VCaP (cell line): ENCODE data around the gene PPP1R3G.
A peak's percentile ranks its signal among the peaks of the same experiment; 100 is the strongest.

Source experiments
- H3K27ac ChIP-seq: fragments of 450-650 bp; 2 replicates; pipeline ENCODE4 v1.5.1; 2017
- TF ChIP-seq, protein P1 (sequence below): fragments of 450-650 bp; conservative IDR thresholded peaks from 2 replicates; pipeline ENCODE4 v1.5.1; 2017; ENCODE audit warnings: mild to moderate bottlenecking, moderate library complexity

The PPP1R3G gene

DNA sequence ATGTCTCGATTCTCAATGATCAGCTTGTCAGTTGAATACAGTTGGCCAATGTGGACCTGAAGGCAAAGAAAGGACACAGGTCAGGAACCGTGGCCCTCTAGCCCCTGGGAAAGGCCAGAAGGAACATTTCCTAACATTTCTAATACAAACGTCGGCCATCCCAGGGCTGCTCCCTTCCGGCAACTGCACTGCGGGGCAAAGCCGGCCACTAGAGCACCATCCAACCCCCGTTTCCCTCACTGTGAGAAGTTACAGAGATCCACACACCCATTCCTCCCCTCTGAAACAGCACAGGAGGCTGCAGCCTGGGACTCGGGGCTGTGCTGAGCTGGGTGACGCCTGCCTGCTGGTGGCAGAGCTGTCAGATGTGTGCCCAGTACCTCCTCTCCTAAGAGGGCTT is 24.3 kb downstream of the PPP1R3G start:
- TF ChIP-seq, protein P1, sequence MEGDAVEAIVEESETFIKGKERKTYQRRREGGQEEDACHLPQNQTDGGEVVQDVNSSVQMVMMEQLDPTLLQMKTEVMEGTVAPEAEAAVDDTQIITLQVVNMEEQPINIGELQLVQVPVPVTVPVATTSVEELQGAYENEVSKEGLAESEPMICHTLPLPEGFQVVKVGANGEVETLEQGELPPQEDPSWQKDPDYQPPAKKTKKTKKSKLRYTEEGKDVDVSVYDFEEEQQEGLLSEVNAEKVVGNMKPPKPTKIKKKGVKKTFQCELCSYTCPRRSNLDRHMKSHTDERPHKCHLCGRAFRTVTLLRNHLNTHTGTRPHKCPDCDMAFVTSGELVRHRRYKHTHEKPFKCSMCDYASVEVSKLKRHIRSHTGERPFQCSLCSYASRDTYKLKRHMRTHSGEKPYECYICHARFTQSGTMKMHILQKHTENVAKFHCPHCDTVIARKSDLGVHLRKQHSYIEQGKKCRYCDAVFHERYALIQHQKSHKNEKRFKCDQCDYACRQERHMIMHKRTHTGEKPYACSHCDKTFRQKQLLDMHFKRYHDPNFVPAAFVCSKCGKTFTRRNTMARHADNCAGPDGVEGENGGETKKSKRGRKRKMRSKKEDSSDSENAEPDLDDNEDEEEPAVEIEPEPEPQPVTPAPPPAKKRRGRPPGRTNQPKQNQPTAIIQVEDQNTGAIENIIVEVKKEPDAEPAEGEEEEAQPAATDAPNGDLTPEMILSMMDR, result no peak

DNA sequence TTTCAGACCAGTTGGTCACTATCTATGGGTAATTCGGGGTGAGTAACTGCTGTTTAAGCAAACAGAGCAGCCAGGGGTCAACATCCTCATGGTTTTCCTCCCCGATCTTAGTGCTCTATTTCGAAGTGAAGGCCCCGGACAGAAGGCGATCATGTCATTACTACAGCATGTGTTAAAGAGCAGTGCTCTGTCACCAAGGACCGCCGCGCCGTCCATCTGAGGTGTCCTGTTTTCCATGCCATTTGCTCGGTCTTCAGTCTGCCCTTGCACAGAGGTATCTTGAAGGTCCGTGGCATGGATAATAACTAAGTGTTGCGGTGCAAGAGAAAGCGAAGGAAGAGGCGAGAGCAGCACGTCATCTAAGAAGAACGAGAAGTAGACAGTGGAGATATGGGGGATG is 25.1 kb downstream of the PPP1R3G start:
- TF ChIP-seq, protein P1, result no peak
- H3K27ac ChIP-seq, result no peak overlapping the region

More for the DNA sequence above, 24.3 kb downstream of the PPP1R3G start:
- H3K27ac ChIP-seq, result peak overlapping the region; percentile 81

DNA sequence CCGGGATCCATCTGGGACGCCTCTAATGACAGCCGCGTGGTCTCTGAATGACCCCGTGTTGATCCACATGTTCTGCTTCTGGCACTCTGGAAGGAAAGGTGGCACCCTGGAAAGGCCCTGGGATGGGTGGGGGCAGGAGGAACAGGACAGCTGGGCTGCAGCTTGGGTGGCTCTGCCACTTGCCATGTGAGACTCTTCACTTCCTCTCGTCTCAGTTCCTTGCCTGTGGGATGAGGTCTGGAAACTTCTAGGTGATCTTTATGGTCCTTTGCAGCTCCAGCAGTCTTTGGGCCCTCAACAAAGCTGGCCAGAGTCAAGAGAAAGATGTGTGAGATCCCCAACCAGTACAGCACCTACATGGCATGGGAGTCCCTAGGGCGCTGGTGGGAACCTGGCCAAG is 26.5 kb downstream of the PPP1R3G start:
- TF ChIP-seq, protein P1, result no peak

DNA sequence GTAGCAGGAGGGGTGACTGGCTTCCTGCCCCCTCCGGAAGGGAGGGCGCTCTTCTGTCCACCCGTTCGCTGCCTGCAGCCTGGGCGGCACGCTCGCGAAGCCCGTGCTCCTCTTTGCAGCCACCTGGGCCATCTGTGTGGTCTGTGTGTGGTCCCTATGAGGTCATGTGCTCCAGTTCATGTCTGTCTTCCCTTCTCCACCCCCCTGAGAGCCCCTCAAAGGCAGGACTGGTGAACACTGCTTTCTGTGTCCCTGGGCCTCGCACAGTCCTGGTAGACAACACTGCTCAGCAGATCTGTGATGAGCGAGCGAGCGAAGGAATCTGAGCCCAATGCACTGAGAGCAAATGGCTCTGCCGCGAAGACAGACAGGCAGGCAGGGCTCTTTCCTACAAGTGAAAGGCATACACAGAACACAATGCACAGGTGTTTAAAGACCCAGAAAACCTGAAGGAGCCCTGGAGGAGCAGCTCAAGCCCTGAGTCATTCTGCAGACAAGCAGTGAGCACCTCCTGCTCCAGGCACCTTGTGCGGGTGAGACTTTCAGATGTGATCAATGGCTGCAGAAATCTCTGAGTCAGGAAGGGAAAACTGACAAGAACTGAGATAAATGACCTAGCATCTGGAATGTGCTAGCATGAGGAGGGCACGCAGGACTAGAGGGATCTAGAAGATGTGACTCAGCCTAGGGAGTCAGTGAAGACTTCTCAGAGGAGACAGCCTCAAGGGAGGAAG is 27.1 kb downstream of the PPP1R3G start:
- TF ChIP-seq, protein P1, result no peak
- no peak overlapping the region for H3K27ac ChIP-seq

More for the DNA sequence above, 26.5 kb downstream of the PPP1R3G start:
- H3K27ac ChIP-seq, result no peak overlapping the region

DNA sequence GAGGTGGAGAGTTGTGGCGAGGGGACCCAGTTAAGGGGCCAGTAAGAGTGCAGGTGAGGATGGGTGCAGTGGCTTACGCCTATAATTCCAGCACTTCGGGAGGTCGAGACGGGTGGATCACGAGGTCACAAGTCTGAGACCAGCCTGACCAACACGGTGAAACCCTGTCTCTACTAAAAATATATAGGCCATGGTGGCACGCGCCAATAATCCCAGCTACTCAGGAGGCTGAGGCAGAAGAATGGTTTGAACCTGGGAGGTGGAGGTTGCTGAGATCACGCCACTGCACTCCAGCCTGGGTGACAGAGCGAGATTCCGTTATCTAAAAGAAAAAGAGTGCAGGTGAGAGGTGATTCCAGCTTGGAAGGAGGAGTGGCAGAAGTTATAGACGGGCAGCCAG is 28.0 kb downstream of the PPP1R3G start:
- TF ChIP-seq, protein P1, result no peak
- no peak overlapping the region for H3K27ac ChIP-seq

DNA sequence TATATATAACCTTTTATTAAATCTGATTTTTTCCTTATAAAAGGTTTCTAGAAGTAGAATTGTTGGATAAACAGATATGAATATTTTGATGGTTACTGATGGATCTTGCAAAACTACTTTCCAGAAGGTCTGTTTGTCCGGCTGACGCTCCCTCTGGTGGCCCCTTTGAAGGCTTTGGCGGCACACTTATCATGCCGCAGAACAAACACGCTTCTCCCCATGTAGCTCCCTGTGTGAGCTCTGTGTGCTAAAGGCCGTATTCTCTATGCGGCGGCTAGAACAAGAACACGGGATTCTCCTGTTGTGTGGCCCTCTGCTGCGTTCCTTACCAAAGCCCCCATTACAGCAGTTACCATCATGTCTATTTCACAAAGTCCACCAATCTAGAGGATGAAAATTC is 30.0 kb downstream of the PPP1R3G start:
- no peak overlapping the region for H3K27ac ChIP-seq
- TF ChIP-seq, protein P1, result peak; percentile 65

DNA sequence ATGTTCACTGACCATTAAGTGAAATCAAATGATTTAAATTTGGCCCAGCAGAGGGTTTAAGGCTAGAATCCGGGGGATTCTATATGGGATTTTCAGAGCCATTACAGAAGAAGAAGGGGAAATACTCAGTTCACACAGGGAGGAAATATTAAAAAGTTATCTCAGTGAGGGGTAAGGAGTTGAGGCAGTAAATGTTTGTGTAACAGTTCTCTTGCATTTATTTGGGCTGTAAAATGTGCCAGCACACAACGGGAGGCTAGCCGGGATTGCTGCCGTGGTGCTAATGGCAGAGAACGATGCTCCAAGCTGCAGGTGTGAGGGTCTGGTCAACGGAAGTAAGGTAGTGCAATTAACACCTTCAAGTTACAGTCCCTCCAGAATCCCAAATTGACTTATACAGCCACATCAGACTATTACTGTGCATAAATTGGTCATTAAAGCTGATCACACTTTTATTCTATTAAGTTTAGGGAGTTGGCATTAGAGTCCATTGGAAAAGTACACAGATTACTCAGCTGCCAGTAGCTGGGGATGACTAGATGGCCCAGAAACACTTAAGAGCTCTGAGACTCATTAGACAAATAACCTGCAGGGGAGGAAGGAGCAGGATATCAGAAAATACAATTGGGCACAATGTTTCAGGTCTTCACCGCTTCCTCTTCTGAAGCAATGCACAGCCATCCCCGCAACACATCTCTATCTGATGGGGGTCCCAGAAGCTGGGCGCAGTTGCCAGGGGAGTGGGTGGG is 31.3 kb downstream of the PPP1R3G start:
- H3K27ac ChIP-seq, result peak overlapping the region; percentile 15; the same call in 1 of the 2 replicates
- TF ChIP-seq, protein P1, result no peak
